ENCODE measurements around the gene NDUFS5. TPM values are rescaled to one million over a fixed set of nuclear protein-coding genes. Genes with fewer than 3 reads are reported as not detected.
A peak's percentile ranks its signal among the peaks of the same experiment; 100 is the strongest.

Gene NDUFS5
- total RNA-seq, 1 experiment from 2014 or later = 284 TPM

DNA sequence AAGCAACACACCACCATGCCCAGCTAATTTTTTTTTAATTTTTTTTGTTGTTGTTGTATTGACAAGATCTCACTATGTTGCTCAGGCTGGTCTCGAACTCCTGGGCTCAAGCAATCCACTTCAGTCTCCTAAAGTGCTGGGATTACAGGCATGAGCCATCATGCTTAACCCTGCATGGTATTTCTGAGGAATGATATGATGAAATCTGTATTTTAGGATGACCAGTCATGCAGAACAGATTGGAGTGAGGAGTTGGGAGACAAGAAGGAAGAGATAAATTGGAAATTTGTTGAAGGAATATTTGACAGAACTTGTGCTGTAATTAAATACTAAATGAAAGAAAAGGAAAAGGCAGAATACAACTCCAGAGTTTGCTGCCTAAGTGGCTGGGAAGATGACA, 4.7 kb upstream of the NDUFS5 start:
- Histone ChIP-seq H3K4me3 (ENCODE audit: low read depth, low read length, poor library complexity, severe bottlenecking) (no peak overlapping the region), H3K27me3 (replicated peaks; ENCODE audit: insufficient read depth, low read depth, low read length, poor library complexity) (no peaks in the 10 kb centered on the region), H3K36me3 (ENCODE audit: insufficient read depth, low read length, poor library complexity, severe bottlenecking) (no peaks in the 10 kb centered on the region), H3K27ac (ENCODE audit: low read depth, low read length, poor library complexity, severe bottlenecking) (no peak overlapping the region), H3K4me1 (ENCODE audit: insufficient read depth, low read length, poor library complexity, severe bottlenecking) (peaks cover 6% of the 10 kb centered on the region), H3K9me3 (ENCODE audit: low read depth, low read length, poor library complexity, severe bottlenecking) (no peaks in the 10 kb centered on the region)
- no TSS peak for BruUV-seq (replicated peaks)
- DNase-seq (ENCODE audit: low spot score) = no peak
- intact Hi-C loops (cut with micrococcal nuclease; ENCODE audit: unreplicated experiment) = no loop called here
- TF ChIP-seq EZH2 (IDR thresholded peaks at IDR 0.05; ENCODE audit: borderline replicate concordance, low read depth, low read length, poor library complexity, severe bottlenecking) = no peak
- TF ChIP-seq, protein P1, sequence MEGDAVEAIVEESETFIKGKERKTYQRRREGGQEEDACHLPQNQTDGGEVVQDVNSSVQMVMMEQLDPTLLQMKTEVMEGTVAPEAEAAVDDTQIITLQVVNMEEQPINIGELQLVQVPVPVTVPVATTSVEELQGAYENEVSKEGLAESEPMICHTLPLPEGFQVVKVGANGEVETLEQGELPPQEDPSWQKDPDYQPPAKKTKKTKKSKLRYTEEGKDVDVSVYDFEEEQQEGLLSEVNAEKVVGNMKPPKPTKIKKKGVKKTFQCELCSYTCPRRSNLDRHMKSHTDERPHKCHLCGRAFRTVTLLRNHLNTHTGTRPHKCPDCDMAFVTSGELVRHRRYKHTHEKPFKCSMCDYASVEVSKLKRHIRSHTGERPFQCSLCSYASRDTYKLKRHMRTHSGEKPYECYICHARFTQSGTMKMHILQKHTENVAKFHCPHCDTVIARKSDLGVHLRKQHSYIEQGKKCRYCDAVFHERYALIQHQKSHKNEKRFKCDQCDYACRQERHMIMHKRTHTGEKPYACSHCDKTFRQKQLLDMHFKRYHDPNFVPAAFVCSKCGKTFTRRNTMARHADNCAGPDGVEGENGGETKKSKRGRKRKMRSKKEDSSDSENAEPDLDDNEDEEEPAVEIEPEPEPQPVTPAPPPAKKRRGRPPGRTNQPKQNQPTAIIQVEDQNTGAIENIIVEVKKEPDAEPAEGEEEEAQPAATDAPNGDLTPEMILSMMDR (conservative IDR thresholded peaks at IDR 0.05; ENCODE audit: low read depth, low read length) = no peak
- POLR2A ChIA-PET (ENCODE audit: low non-redundant PET) = no interaction called here
- CTCF ChIA-PET = no interaction called here

DNA sequence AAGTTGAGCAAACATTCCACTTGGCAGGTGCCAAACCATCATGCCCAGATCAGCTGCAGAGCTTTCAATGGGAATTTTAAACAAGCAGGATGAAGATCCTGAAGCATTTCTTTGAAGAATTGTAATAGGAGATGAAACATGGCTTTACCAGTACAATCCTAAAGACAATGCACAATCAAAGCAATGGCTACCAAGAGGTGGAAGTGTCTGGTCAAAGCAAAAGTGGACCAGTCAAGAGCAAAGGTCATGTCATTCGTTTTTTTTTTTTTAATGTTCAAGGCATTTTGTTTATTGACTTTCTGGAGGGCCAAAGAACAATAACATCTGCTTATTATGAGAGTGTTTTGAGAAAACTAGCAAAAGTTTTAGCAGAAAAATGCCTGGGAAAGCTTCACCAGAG, 3.0 kb upstream of the NDUFS5 start:
- ChIA-PET CTCF (no interaction called here), POLR2A (ENCODE audit: low non-redundant PET) (no interaction called here)
- Histone ChIP-seq H3K27ac (ENCODE audit: low read depth, low read length, poor library complexity, severe bottlenecking) (no peak overlapping the region), H3K27me3 (replicated peaks; ENCODE audit: insufficient read depth, low read depth, low read length, poor library complexity) (no peaks in the 10 kb centered on the region), H3K9me3 (ENCODE audit: low read depth, low read length, poor library complexity, severe bottlenecking) (no peaks in the 10 kb centered on the region), H3K4me3 (ENCODE audit: low read depth, low read length, poor library complexity, severe bottlenecking) (no peak overlapping the region), H3K36me3 (ENCODE audit: insufficient read depth, low read length, poor library complexity, severe bottlenecking) (no peaks in the 10 kb centered on the region), H3K4me1 (ENCODE audit: insufficient read depth, low read length, poor library complexity, severe bottlenecking) (peaks cover 12% of the 10 kb centered on the region)
- no peak for TF ChIP-seq EZH2 (IDR thresholded peaks at IDR 0.05; ENCODE audit: borderline replicate concordance, low read depth, low read length, poor library complexity, severe bottlenecking)
- TF ChIP-seq, protein P1 (conservative IDR thresholded peaks at IDR 0.05; ENCODE audit: low read depth, low read length) = no peak
- intact Hi-C loops (cut with micrococcal nuclease; ENCODE audit: unreplicated experiment) = no loop called here
- DNase-seq (ENCODE audit: low spot score) = no peak
- no TSS peak for BruUV-seq (replicated peaks)

DNA sequence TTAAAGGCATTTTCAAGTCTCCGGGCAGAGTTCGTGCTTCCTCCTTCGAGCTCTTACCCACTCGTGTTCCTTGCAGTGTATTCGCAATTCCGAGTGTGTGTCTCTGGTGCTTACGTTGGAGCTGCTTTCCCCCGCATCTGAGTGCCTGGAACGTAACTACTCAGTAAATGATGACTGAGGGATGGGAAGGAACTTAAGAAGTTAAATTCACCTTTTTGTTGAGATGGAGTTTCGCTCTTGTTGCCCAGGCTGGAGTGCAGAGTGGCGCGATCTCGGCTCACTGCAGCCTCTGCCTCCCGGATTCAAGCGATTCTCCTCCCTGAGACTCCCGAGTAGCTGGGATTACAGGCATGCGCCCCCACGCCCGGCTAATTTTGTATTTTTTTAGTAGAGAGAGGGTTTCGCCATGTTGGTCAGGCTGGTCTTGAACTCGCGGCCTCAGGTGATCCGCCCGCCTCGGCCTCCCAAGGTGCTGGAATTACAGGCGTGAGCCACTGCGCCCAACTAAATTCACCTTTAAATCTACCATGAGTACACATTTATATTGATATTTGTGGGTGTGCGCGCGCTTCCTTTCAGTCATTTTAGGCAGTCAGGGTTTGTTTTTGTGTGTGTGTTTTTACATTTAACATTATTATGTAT, 837 bp downstream of the NDUFS5 start:
- no peak for TF ChIP-seq EZH2 (IDR thresholded peaks at IDR 0.05; ENCODE audit: borderline replicate concordance, low read depth, low read length, poor library complexity, severe bottlenecking)
- TF ChIP-seq, protein P1 (conservative IDR thresholded peaks at IDR 0.05; ENCODE audit: low read depth, low read length) = no peak
- Histone ChIP-seq H3K4me1 (ENCODE audit: insufficient read depth, low read length, poor library complexity, severe bottlenecking) (peaks cover 12% of the 10 kb centered on the region), H3K36me3 (ENCODE audit: insufficient read depth, low read length, poor library complexity, severe bottlenecking) (peaks cover 32% of the 10 kb centered on the region), H3K27ac (ENCODE audit: low read depth, low read length, poor library complexity, severe bottlenecking) (peak overlapping the region; percentile 81), H3K27me3 (replicated peaks; ENCODE audit: insufficient read depth, low read depth, low read length, poor library complexity) (no peaks in the 10 kb centered on the region), H3K4me3 (ENCODE audit: low read depth, low read length, poor library complexity, severe bottlenecking) (peak overlapping the region; percentile 70), H3K9me3 (ENCODE audit: low read depth, low read length, poor library complexity, severe bottlenecking) (no peaks in the 10 kb centered on the region)
- POLR2A ChIA-PET (ENCODE audit: low non-redundant PET) = interaction anchor here (0.5 kb wide), 1 partner anchor 15 kb away, joined by 17 read pairs; no protein-coding TSS in a partner anchor
- no TSS peak for BruUV-seq (replicated peaks)
- DNase-seq (ENCODE audit: low spot score) = peak; percentile 38
- intact Hi-C loops (cut with micrococcal nuclease; ENCODE audit: unreplicated experiment) = no loop called here
- CTCF ChIA-PET = no interaction called here
